CD14-positive monocyte (primary cell): ENCODE data around the gene TDRD5. TPM values are rescaled to one million over a fixed set of nuclear protein-coding genes. Genes with fewer than 3 reads are reported as not detected.

Experiments used
- DNase-seq, 3 donors: peaks; one replicate each; pipeline ENCODE4 v3.0.0-alpha.2; 2011 to 2022
- H2AFZ ChIP-seq: 2 replicates; pipeline ENCODE4 v1.6.0; 2012; ENCODE audit warnings: mild to moderate bottlenecking, low read depth, low read length, inconsistent platforms; ENCODE audit not compliant: insufficient read depth, poor library complexity, severe bottlenecking
- H3K27ac ChIP-seq, 2 donors: 1 replicate in 1 of 2; 2 replicates in 1 of 2; pipeline ENCODE4 v1.5.1; 2012 to 2013; ENCODE audit warnings: low read length in 2 of 2, control low read depth in 1 of 2, inconsistent platforms in 1 of 2, low read depth in 1 of 2, mild to moderate bottlenecking in 1 of 2
- H3K27me3 ChIP-seq, 2 donors: one replicate each; pipeline versions ENCODE4 v1.6.0 to v1.6.1; 2011 to 2013; ENCODE audit warnings: low read length in 2 of 2; ENCODE audit not compliant: control insufficient read depth in 2 of 2, insufficient read depth in 2 of 2
- H3K36me3 ChIP-seq, 2 donors: replicated peaks in 1 of 2; 1 replicate in 1 of 2; 2 replicates in 1 of 2; pipeline versions ENCODE4 v1.5.1 to v1.6.1; 2012 to 2013; ENCODE audit warnings: low read length in 2 of 2, control low read depth in 1 of 2, inconsistent platforms in 1 of 2, mild to moderate bottlenecking in 1 of 2; ENCODE audit not compliant: insufficient read depth in 2 of 2, control insufficient read depth in 1 of 2
- H3K4me1 ChIP-seq, 2 donors: 1 replicate in 1 of 2; 2 replicates in 1 of 2; pipeline versions ENCODE4 v1.5.1 to v1.6.1; 2012 to 2013; ENCODE audit warnings: low read length in 2 of 2, control low read depth in 1 of 2, inconsistent platforms in 1 of 2, mild to moderate bottlenecking in 1 of 2, moderate library complexity in 1 of 2; ENCODE audit not compliant: insufficient read depth in 2 of 2, control insufficient read depth in 1 of 2
- H3K4me2 ChIP-seq: replicated peaks from 2 replicates; pipeline ENCODE3; 2012; ENCODE audit warnings: low read length, moderate library complexity, mild to moderate bottlenecking; ENCODE audit not compliant: poor library complexity, severe bottlenecking; ENCODE audit errors: extremely low read depth
- H3K4me3 ChIP-seq, 3 experiments: fragments of 200-600 bp in 1 of 3; sonication (generic) in 1 of 3; replicated peaks in 1 of 3; 1 replicate in 2 of 3; 2 replicates in 1 of 3; pipeline ENCODE4 v1.5.1; 2011 to 2013; ENCODE audit warnings: low read length in 3 of 3, mild to moderate bottlenecking in 3 of 3, control low read depth in 2 of 3, low read depth in 2 of 3, inconsistent platforms in 1 of 3, moderate library complexity in 1 of 3
- H3K79me2 ChIP-seq: 2 replicates; pipeline ENCODE4 v1.6.0; 2012; ENCODE audit warnings: mild to moderate bottlenecking, control low read depth, inconsistent platforms, low read length, moderate library complexity; ENCODE audit not compliant: insufficient read depth
- H3K9ac ChIP-seq: 2 replicates; pipeline ENCODE4 v1.6.0; 2017; ENCODE audit warnings: low read length, mild to moderate bottlenecking; ENCODE audit not compliant: insufficient read depth, poor library complexity, severe bottlenecking
- H3K9me3 ChIP-seq, 2 donors: replicated peaks in 1 of 2; 1 replicate in 1 of 2; 2 replicates in 1 of 2; pipeline versions ENCODE4 v1.5.1 to v1.6.1; 2012 to 2013; ENCODE audit warnings: low read length in 2 of 2, control low read depth in 1 of 2; ENCODE audit not compliant: control insufficient read depth in 1 of 2, insufficient read depth in 1 of 2
- H4K20me1 ChIP-seq: 2 replicates; pipeline ENCODE4 v1.6.0; 2012; ENCODE audit warnings: mild to moderate bottlenecking, low read length, control low read depth, moderate library complexity; ENCODE audit not compliant: insufficient read depth
- H3K27ac Mint-ChIP-seq, 7 donors: one replicate each; pipeline ENCODE4 v1.8.0; 2020; ENCODE audit warnings: mild to moderate bottlenecking in 7 of 7, mixed read lengths in 7 of 7, moderate library complexity in 6 of 7, inconsistent platforms in 2 of 7
- H3K27me3 Mint-ChIP-seq, 3 donors: one replicate each; pipeline ENCODE4 v1.8.0; 2021 to 2022; ENCODE audit warnings: low read depth in 3 of 3, mild to moderate bottlenecking in 3 of 3, mixed read lengths in 3 of 3, moderate library complexity in 3 of 3, inconsistent platforms in 1 of 3
- H3K36me3 Mint-ChIP-seq, 2 donors: one replicate each; pipeline ENCODE4 v1.8.0; 2020; ENCODE audit warnings: mixed read lengths in 2 of 2, inconsistent platforms in 1 of 2, mild to moderate bottlenecking in 1 of 2
- H3K4me1 Mint-ChIP-seq: one replicate; pipeline ENCODE4 v1.8.0; 2020; ENCODE audit warnings: mild to moderate bottlenecking, mixed read lengths
- H3K4me3 Mint-ChIP-seq, 2 donors: one replicate each; pipeline ENCODE4 v1.8.0; 2020; ENCODE audit warnings: mild to moderate bottlenecking in 2 of 2, mixed read lengths in 2 of 2, moderate library complexity in 1 of 2
- H3K9me3 Mint-ChIP-seq, 7 donors: one replicate each; pipeline ENCODE4 v1.8.0; 2020 to 2022; ENCODE audit warnings: mixed read lengths in 7 of 7, mild to moderate bottlenecking in 6 of 7, moderate library complexity in 6 of 7, inconsistent platforms in 2 of 7
- WGBS: methylation state at CpG from one replicate; pipeline ENCODE4 v1.1.5; 2013; ENCODE audit warnings: missing lambda C conversion rate; ENCODE audit not compliant: insufficient coverage; 5-methylcytosine and 5-hydroxymethylcytosine counted together
- intact Hi-C, 2 donors: fragments of 100-400 bp; cut with micrococcal nuclease; formaldehyde crosslinking; loops; one replicate each; pipeline versions ENCODE4 v1.15.0 to v1.15.1; 2023
- polyA plus RNA-seq, 3 donors: library from polyadenylated mRNA; depleted of rRNA in 1 of 3; unstranded in 2 of 3; stranded (reverse) in 1 of 3; fragments of 300-500 nt in 2 of 3; fragments of >200 nt in 1 of 3; fragmentation: Illumina TruSeq in 2 of 3; gene quantifications; 1 replicate in 2 of 3; 2 replicates in 1 of 3; pipeline ENCODE4 v1.2.3, GENCODE V29; 2012 to 2021
- TF ChIP-seq, protein P1 (sequence below): fragments of 200-600 bp; IDR thresholded peaks from one replicate; pipeline ENCODE4 v1.8.0; 2022; ENCODE audit warnings: antibody characterized with exemption, mild to moderate bottlenecking

The TDRD5 gene
- polyA plus RNA-seq, 3 donors = not detected

DNA sequence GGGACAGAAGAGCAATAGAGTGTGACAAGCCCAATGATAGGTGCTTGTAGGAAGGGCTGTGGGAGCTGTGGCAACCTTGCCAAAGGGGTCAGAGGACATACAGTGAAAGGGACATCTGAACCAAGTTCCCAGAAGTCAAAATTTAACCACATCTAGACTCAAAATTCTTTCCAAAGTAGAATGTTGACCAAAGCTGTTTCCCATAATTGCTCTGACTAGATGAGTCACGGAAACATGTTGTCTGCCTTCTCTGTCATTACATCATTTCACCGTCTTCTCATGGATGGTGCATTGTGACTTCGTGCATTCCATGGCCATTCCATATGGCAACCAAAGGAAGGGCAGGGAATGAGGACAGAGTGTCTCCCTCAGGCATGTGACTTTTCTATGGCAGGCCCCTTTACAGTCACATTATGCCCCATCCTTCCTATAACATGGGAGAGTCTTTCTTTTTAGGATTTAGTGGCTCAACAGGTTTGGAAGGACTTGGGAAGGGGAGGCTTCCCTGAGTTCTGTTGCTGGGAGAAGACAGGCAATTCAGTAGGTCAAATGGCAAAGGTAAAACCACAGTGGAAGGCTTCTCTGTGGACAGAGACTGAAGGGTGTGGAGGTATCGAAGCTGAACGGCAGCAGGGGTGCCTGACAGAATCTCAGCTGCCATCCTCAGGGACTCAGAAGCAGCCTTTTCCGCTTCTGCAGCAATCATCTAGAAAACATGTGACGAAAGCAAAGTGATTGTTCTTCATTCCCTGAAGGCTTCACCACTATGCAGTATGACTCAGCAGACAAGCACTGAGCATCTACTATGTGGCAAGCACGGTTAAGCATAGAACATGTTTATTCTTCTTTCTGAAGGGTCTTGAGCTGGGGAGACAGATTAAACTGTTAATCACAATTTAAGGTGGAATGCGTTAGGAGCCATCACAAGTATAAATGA is 40.6 kb upstream of the TDRD5 start:
- TF ChIP-seq, protein P1, sequence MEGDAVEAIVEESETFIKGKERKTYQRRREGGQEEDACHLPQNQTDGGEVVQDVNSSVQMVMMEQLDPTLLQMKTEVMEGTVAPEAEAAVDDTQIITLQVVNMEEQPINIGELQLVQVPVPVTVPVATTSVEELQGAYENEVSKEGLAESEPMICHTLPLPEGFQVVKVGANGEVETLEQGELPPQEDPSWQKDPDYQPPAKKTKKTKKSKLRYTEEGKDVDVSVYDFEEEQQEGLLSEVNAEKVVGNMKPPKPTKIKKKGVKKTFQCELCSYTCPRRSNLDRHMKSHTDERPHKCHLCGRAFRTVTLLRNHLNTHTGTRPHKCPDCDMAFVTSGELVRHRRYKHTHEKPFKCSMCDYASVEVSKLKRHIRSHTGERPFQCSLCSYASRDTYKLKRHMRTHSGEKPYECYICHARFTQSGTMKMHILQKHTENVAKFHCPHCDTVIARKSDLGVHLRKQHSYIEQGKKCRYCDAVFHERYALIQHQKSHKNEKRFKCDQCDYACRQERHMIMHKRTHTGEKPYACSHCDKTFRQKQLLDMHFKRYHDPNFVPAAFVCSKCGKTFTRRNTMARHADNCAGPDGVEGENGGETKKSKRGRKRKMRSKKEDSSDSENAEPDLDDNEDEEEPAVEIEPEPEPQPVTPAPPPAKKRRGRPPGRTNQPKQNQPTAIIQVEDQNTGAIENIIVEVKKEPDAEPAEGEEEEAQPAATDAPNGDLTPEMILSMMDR = no peak
- Histone ChIP-seq H3K79me2 (no peaks in the 10 kb centered on the region), H3K4me2 (no peak overlapping the region), H3K36me3 (no peaks in the 10 kb centered on the region), H3K27ac (no peak overlapping the region), H4K20me1 (no peaks in the 10 kb centered on the region), H2AFZ (no peak overlapping the region), H3K4me3 (no peak overlapping the region), H3K4me1 (no peaks in the 10 kb centered on the region), H3K9me3 (no peaks in the 10 kb centered on the region), H3K9ac (no peak overlapping the region), H3K27me3 (no peaks in the 10 kb centered on the region)
- Mint-ChIP-seq H3K9me3 (peaks cover 0 to 6% (median 0%) of the 10 kb centered on the region in 7 donors), H3K4me3 (no peak overlapping the region), H3K4me1 (no peaks in the 10 kb centered on the region), H3K36me3 (no peaks in the 10 kb centered on the region), H3K27ac (peak overlapping the region in 1 of 7 donors; percentile 12), H3K27me3 (peaks cover 3 to 5% (median 4%) of the 10 kb centered on the region in 3 donors)
- DNase-seq = no peak
- intact Hi-C loops = no loop called here
- 90% methylated on average over 5 of the region's 9 CpGs for WGBS

DNA sequence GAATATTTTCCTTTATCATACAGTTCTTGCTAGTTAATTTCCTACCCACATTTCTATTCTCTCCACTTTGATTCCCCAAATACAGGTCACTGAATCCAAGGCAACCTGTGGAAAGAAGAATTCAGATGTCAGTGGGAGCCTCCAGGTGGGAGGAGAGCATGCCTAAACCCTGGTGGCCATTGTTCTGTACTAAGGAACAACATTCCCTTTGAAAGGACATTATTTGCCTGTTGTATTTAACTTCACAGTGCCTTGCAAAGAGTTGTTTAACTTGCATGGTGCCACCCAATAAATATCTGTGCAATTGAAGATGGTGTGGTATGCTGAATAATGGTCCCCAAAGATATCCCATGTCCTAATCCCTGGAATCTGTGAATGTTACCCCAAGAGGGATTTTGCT is 37.2 kb upstream of the TDRD5 start:
- no peak for DNase-seq
- Histone ChIP-seq H2AFZ (no peak overlapping the region), H3K36me3 (no peaks in the 10 kb centered on the region), H3K9me3 (no peaks in the 10 kb centered on the region), H4K20me1 (no peaks in the 10 kb centered on the region), H3K79me2 (no peaks in the 10 kb centered on the region), H3K9ac (no peak overlapping the region), H3K4me1 (no peaks in the 10 kb centered on the region), H3K4me2 (no peak overlapping the region), H3K27ac (no peak overlapping the region), H3K4me3 (no peak overlapping the region), H3K27me3 (no peaks in the 10 kb centered on the region)
- peaks cover 0 to 8% (median 0%) of the 10 kb centered on the region in 7 donors for H3K9me3 Mint-ChIP-seq
- no peaks in the 10 kb centered on the region for H3K36me3 Mint-ChIP-seq
- H3K27ac Mint-ChIP-seq = no peak overlapping the region
- TF ChIP-seq, protein P1 = no peak
- H3K27me3 Mint-ChIP-seq = peaks cover 2 to 8% (median 2%) of the 10 kb centered on the region in 3 donors
- intact Hi-C loops = no loop called here
- peak overlapping the region in 1 of 2 donors; percentile 23 for H3K4me3 Mint-ChIP-seq
- H3K4me1 Mint-ChIP-seq = no peaks in the 10 kb centered on the region
